HepG2 (cell line): ENCODE data around the gene TBCD. TPM values are rescaled to one million over a fixed set of nuclear protein-coding genes. Genes with fewer than 3 reads are reported as not detected.

Experiments
- AKAP8 ChIP-seq: sonication (generic); formaldehyde crosslinking; IDR thresholded peaks from 2 replicates; pipeline ENCODE4 v1.5.1; 2020; ENCODE audit warnings: mild to moderate bottlenecking, missing genetic modification reagents
- CC2D1A ChIP-seq: sonication (generic); formaldehyde crosslinking; IDR thresholded peaks from 2 replicates; pipeline ENCODE4 v1.8.1; 2023; ENCODE audit warnings: mild to moderate bottlenecking, missing genetic modification reagents
- NKX3-1 ChIP-seq: sonication (generic); formaldehyde crosslinking; IDR thresholded peaks from 2 replicates; pipeline ENCODE4 v1.5.0; 2020; ENCODE audit warnings: missing genetic modification reagents
- POLR2AphosphoS2 ChIP-seq: IDR thresholded peaks from 2 replicates; pipeline ENCODE4 v1.6.1; 2011; ENCODE audit warnings: low read depth, low read length, improper control_type of control experiment
- TP53 ChIP-seq: sonication (generic); formaldehyde crosslinking; conservative IDR thresholded peaks from 2 replicates; pipeline ENCODE4 v1.4.0; 2020; ENCODE audit warnings: missing genetic modification reagents
- ZNF143 ChIP-seq: sonication (generic); formaldehyde crosslinking; IDR thresholded peaks from 2 replicates; pipeline ENCODE4 v1.4.0; 2020; ENCODE audit warnings: missing genetic modification reagents
- ZNF781 ChIP-seq: sonication (generic); formaldehyde crosslinking; IDR thresholded peaks from 2 replicates; pipeline ENCODE4 v1.5.1; 2020; ENCODE audit warnings: borderline replicate concordance, mild to moderate bottlenecking, missing genetic modification reagents; ENCODE audit errors: not compliant biosample characterization
- polyA plus RNA-seq, 8 experiments: library from polyadenylated mRNA; depleted of rRNA in 3 of 8; stranded (reverse) in 7 of 8; unstranded in 1 of 8; fragments of >200 nt; fragmentation: Illumina TruSeq in 4 of 8; extraction: Trizol in 4 of 8; gene quantifications; 2 replicates each; pipeline versions ENCODE4 v1.2.1 to v1.2.3, GENCODE V29; 2011 to 2016; ENCODE audit warnings: low read depth in 4 of 8, missing spikeins in 1 of 8, mixed read lengths in 1 of 8; ENCODE audit not compliant: insufficient read depth in 1 of 8
- total RNA-seq, 5 experiments: library from RNA; depleted of rRNA; stranded (reverse); fragments of >200 nt; fragmentation: Illumina TruSeq; extraction: Trizol; gene quantifications; 2 replicates each; pipeline ENCODE4 v1.2.3, GENCODE V29; 2016; ENCODE audit warnings: low read depth in 1 of 5
- TF ChIP-seq, protein P1 (sequence below): sonication (generic); formaldehyde crosslinking; IDR thresholded peaks from 2 replicates; pipeline ENCODE4 v1.4.0; 2020; ENCODE audit warnings: low read depth, missing genetic modification reagents
- TF ChIP-seq, protein P2 (sequence below): sonication (generic); formaldehyde crosslinking; IDR thresholded peaks from 2 replicates; pipeline ENCODE4 v1.4.0; 2020; ENCODE audit warnings: missing genetic modification reagents, mild to moderate bottlenecking, borderline replicate concordance
- TF ChIP-seq, protein P3 (sequence below): IDR thresholded peaks from 2 replicates; pipeline ENCODE4 v1.6.1; 2016; ENCODE audit warnings: control low read depth
- TF ChIP-seq, protein P4 (sequence below): sonication (generic); formaldehyde crosslinking; IDR thresholded peaks from 2 replicates; pipeline ENCODE4 v1.9.0; 2022; ENCODE audit warnings: low read depth, missing genetic modification reagents

Gene TBCD
- total and polyA plus RNA-seq, 2 of the 13 experiments (the other 11 are each of a cell fraction or from before 2014, with no cell fraction given) = 33.9 to 54.8 TPM

DNA sequence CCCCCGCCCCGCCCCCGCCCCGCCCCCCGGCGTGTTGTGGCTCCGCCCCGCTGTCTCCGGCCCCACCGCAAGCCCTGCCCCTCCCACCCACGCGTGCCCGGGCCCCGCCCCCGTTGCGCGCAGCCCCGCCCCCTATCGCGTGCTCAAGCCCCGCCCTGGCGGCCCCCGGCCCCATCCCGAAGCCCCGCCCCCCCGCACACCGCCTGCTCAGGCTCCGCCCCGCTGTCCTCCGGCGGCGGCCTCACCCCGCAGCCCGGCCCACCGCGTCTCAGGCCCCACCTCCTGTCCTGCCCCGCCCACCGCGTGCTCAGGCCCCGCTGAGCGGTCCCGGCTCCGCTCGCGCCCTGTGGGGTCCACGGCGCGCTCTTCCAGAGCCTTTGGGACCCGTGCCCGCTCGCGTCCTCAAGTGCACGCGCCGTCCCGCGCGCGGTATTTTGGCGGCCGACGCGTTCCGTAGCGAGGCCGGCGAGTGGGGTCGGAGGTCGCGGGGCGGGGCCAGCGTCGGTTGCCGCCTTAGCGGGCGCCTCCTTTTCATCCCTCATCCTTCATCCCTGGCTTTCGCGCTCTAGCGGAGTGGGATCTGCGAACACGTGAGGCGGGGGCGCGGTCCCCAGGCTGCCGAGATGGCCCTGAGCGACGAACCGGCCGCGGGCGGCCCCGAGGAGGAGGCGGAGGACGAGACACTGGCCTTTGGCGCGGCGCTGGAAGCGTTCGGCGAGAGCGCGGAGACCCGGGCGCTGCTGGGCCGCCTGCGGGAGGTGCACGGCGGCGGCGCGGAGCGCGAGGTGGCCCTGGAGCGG, at the start of gene TBCD (continued):
- TF ChIP-seq, protein P1, sequence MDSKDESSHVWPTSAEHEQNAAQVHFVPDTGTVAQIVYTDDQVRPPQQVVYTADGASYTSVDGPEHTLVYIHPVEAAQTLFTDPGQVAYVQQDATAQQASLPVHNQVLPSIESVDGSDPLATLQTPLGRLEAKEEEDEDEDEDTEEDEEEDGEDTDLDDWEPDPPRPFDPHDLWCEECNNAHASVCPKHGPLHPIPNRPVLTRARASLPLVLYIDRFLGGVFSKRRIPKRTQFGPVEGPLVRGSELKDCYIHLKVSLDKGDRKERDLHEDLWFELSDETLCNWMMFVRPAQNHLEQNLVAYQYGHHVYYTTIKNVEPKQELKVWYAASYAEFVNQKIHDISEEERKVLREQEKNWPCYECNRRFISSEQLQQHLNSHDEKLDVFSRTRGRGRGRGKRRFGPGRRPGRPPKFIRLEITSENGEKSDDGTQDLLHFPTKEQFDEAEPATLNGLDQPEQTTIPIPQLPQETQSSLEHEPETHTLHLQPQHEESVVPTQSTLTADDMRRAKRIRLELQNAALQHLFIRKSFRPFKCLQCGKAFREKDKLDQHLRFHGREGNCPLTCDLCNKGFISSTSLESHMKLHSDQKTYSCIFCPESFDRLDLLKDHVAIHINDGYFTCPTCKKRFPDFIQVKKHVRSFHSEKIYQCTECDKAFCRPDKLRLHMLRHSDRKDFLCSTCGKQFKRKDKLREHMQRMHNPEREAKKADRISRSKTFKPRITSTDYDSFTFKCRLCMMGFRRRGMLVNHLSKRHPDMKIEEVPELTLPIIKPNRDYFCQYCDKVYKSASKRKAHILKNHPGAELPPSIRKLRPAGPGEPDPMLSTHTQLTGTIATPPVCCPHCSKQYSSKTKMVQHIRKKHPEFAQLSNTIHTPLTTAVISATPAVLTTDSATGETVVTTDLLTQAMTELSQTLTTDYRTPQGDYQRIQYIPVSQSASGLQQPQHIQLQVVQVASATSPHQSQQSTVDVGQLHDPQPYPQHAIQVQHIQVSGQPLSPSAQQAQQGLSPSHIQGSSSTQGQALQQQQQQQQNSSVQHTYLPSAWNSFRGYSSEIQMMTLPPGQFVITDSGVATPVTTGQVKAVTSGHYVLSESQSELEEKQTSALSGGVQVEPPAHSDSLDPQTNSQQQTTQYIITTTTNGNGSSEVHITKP (CRISPR knock-in tag) = peak; percentile 56; the same call in 1 of the 2 replicates
- TF ChIP-seq TP53 (CRISPR knock-in tag) (no peak; the same call in 1 of the 2 replicates), AKAP8 (CRISPR knock-in tag) (peak; percentile 99), ZNF143 (CRISPR knock-in tag) (peak; percentile 56), POLR2AphosphoS2 (no peak), NKX3-1 (CRISPR knock-in tag) (peak; percentile 94), ZNF781 (CRISPR knock-in tag) (no peak), CC2D1A (no peak)
- TF ChIP-seq, protein P2, sequence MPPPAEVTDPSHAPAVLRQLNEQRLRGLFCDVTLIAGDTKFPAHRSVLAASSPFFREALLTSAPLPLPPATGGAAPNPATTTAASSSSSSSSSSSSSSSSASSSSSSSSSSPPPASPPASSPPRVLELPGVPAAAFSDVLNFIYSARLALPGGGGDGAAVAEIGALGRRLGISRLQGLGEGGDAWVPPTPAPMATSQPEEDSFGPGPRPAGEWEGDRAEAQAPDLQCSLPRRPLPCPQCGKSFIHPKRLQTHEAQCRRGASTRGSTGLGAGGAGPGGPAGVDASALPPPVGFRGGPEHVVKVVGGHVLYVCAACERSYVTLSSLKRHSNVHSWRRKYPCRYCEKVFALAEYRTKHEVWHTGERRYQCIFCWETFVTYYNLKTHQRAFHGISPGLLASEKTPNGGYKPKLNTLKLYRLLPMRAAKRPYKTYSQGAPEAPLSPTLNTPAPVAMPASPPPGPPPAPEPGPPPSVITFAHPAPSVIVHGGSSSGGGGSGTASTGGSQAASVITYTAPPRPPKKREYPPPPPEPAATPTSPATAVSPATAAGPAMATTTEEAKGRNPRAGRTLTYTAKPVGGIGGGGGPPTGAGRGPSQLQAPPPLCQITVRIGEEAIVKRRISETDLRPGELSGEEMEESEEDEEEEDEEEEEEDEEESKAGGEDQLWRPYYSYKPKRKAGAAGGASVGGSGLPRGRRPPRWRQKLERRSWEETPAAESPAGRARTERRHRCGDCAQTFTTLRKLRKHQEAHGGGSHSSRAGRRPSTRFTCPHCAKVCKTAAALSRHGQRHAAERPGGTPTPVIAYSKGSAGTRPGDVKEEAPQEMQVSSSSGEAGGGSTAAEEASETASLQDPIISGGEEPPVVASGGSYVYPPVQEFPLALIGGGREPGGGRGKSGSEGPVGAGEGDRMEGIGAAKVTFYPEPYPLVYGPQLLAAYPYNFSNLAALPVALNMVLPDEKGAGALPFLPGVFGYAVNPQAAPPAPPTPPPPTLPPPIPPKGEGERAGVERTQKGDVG (CRISPR knock-in tag) = peak; percentile 65; the same call in 1 of the 2 replicates
- TF ChIP-seq, protein P3, sequence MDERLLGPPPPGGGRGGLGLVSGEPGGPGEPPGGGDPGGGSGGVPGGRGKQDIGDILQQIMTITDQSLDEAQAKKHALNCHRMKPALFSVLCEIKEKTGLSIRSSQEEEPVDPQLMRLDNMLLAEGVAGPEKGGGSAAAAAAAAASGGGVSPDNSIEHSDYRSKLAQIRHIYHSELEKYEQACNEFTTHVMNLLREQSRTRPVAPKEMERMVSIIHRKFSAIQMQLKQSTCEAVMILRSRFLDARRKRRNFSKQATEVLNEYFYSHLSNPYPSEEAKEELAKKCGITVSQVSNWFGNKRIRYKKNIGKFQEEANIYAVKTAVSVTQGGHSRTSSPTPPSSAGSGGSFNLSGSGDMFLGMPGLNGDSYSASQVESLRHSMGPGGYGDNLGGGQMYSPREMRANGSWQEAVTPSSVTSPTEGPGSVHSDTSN (CRISPR knock-in tag) = no peak
- TF ChIP-seq, protein P4, sequence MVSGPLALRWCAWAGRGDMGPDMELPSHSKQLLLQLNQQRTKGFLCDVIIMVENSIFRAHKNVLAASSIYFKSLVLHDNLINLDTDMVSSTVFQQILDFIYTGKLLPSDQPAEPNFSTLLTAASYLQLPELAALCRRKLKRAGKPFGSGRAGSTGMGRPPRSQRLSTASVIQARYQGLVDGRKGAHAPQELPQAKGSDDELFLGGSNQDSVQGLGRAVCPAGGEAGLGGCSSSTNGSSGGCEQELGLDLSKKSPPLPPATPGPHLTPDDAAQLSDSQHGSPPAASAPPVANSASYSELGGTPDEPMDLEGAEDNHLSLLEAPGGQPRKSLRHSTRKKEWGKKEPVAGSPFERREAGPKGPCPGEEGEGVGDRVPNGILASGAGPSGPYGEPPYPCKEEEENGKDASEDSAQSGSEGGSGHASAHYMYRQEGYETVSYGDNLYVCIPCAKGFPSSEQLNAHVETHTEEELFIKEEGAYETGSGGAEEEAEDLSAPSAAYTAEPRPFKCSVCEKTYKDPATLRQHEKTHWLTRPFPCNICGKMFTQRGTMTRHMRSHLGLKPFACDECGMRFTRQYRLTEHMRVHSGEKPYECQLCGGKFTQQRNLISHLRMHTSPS (CRISPR knock-in tag) = no peak
